ENCODE measurements around the gene JSRP1. TPM values are rescaled to one million over a fixed set of nuclear protein-coding genes. Genes with fewer than 3 reads are reported as not detected.

JSRP1 gene, protein sequence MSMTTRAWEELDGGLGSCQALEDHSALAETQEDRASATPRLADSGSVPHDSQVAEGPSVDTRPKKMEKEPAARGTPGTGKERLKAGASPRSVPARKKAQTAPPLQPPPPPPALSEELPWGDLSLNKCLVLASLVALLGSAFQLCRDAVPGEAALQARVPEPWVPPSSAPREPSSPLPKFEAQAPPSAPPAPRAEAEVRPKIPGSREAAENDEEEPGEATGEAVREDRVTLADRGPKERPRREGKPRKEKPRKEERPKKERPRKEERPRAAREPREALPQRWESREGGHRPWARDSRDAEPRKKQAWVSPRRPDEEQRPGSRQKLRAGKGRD
- 0.13 and 0.16 TPM in 2 replicates for total RNA-seq

DNA sequence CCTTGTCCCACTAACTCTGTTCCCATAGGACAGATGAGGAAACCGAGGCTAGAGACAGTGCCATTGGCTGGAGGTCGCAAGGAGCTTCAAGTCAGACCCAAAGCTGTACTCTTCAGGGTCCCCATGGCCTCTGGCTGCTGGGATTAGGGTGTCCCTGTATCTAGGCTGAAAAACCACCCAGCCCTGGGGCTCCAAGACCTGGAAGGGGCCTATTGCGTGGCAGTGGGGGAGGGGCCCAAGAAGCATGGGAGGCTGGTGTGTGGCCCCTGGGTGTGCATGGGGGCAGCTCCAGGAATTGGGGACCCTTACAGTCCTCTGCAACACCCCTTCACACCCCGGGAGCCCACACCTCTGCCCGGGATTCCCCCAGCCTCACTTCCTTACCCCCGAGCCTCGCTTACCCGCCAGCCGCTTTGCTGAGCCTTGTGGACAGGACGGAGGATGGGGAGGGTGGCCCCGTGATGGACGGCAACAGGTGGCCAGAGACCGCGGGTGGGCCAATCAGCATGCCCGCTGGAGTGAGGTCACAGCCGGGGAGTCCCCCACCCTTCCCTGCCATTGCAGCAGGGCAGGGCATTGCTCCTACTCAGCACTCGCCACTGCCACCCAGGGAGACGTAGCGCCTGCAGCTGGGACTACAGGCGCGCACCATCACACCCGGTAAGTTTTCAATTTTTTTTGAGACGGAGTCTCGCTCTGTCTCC is at the start of gene JSRP1:
JSRP1 (minus strand) TSS at position 436 of the 704 bp plus-strand sequence. CDS start 1,103 bp downstream, outside the sequence.

DNA sequence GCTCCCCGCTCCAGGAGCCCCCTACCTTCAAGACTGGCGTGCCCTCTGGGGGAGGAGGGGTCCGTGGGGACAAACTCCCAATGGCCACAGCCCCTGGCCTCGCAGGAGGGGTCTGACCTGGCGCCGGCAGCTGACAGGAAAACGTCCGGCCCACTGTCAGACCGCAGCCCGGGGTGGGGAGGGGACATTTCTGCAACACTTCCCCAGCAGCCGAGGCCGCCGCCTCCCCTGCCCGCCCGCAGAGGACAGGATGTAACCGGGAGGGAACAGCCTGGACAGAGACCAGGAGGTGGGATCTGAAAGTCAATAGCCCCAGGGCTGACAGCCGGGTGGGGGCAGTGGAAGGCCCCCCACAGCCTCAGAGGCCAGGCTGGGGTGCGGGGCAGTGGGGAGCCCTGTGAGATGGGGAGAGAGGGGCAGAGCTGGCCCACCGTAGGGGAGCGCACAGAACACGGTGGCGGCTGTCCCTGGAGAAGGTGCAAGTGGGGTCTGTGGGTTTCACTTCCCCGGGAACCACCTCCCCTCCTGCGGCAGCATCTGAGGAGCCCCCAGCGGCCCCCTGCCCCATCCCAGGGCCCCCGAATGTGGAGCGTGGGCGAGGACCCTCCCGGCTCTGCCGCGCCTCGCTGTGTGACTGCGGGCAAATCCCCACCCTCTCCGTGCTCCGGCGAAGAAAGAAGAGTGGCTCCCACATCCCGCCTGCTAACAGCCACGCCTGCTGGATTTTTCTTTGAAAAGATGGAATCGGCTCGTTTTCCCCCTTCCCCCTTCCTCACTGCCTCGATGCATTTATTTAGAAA is 26.0 kb upstream of the JSRP1 start, which contains the start of gene PEAK3:
PEAK3 (minus strand) TSS at position 114 of the 800 bp plus-strand sequence. CDS start 1,244 bp downstream, outside the sequence.

DNA sequence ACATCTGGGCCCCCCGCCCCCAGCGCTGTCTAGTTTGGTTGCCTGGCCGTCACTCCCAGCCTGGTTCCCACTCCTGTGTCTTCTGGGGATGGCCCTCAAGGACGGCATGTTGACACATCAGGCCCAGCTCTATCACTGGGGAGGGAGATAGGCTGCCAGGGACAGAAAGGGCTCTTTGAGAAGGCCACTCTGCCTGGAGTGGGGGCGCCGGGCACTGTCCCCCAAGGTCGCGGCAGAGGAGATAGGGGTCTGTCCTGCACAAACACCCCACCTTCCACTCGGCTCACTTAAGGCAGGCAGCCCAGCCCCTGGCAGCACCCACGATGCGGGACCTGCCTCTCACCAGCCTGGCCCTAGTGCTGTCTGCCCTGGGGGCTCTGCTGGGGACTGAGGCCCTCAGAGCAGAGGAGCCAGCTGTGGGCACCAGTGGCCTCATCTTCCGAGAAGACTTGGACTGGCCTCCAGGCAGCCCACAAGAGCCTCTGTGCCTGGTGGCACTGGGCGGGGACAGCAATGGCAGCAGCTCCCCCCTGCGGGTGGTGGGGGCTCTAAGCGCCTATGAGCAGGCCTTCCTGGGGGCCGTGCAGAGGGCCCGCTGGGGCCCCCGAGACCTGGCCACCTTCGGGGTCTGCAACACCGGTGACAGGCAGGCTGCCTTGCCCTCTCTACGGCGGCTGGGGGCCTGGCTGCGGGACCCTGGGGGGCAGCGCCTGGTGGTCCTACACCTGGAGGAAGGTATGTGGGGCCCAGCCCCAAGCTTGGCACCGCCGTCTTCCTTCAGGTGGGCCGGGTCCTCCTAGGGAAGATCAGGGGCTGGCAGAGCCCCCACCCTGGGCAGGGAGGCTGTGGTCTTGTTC is 7.0 kb downstream of the JSRP1 start, which contains the start of gene AMH:
AMH (plus strand) TSS at position 314 of the 857 bp plus-strand sequence; CDS start at position 324, 10 bp downstream.

DNA sequence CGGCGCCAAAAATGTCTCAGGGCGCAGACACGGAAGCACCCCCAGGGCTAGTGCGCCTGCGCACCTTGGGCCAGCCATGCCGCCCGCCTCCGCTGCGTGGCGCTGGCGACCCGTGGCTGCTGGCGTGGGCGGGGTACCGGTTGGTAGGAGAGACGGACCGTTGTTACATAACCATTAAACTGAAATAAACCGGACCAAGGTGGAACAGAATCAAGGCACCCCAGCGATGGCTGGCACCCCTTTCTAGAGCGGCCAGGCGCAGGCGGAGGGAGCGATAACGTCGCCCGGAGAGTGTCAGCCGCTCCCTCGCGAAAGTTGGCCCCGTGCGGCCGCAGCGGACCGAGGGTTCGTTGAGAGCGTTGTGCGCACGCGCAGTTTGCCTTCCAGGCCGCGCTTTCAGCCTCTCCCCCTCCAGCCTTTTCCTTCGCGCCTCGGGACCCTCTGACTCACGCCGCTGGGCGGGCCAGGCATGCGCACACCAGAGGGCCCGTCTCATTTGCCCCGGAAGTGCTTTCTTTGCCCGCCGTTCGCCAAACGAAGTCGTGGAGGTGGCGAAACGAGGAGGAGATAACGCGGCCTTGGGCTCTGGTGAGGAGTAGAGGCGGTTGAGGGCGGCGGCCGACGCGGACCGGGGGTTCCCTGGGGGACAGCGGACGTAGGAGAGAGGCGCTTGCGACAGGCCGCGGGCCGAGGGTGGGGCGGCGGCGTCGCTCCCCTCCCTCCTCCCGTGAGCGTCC is 19.7 kb downstream of the JSRP1 start, which contains the start of the genes PLEKHJ1 and SF3A2:
PLEKHJ1 (minus strand) TSS at position 16 of the 737 bp plus-strand sequence. CDS start 81 bp downstream, outside the sequence.
SF3A2 (plus strand) TSS at position 511 of the 737 bp plus-strand sequence. CDS start 6,595 bp downstream, outside the sequence.

Other genes with a start within 250 kb of the JSRP1 start
- gene BTBD2, start 240.7 kb downstream of the JSRP1 start, total RNA-seq = 75.8 and 189 TPM in 2 replicates
- 93.0 and 188 TPM in 2 replicates for gene MKNK2, start 205.2 kb downstream of the JSRP1 start, total RNA-seq
- gene MOB3A, start 160.1 kb downstream of the JSRP1 start, total RNA-seq = 48.3 and 50.0 TPM in 2 replicates
- gene IZUMO4, start 159.5 kb downstream of the JSRP1 start, total RNA-seq = 2.1 and 4.1 TPM in 2 replicates
- 120 and 148 TPM in 2 replicates for gene AP3D1, start 104.9 kb downstream of the JSRP1 start, total RNA-seq
- 19.1 and 23.3 TPM in 2 replicates for gene DOT1L, start 92.5 kb downstream of the JSRP1 start, total RNA-seq
- gene PLEKHJ1, start 20.1 kb downstream of the JSRP1 start, total RNA-seq = 94.7 and 152 TPM in 2 replicates
- gene SF3A2, start 19.6 kb downstream of the JSRP1 start, total RNA-seq = 83.1 and 84.6 TPM in 2 replicates
- gene AMH, start 7.1 kb downstream of the JSRP1 start, total RNA-seq = 0.16 and 1.8 TPM in 2 replicates
- not detected in 2 replicates for gene PEAK3, start 25.8 kb upstream of the JSRP1 start, total RNA-seq
- gene LINGO3, start 51.7 kb upstream of the JSRP1 start, total RNA-seq = not detected in 2 replicates
- 189 and 329 TPM in 2 replicates for gene LSM7, start 72.2 kb upstream of the JSRP1 start, total RNA-seq
- 30.1 and 64.8 TPM in 2 replicates for gene SPPL2B, start 72.3 kb upstream of the JSRP1 start, total RNA-seq
- gene TMPRSS9, start 103.8 kb upstream of the JSRP1 start, total RNA-seq = not detected in 2 replicates
- 75.7 and 95.5 TPM in 2 replicates for gene TIMM13, start 171.2 kb upstream of the JSRP1 start, total RNA-seq
- 51.6 and 184 TPM in 2 replicates for gene LMNB2, start 200.5 kb upstream of the JSRP1 start, total RNA-seq
- 61.1 and 83.2 TPM in 2 replicates for gene GADD45B, start 219.7 kb upstream of the JSRP1 start, total RNA-seq